OCI-LY1 (cell line): ENCODE data around the gene TRIM72.

Experiments
- H2AFZ ChIP-seq: fragments of 200-600 bp; sonication (generic), shearing (Covaris generic); 2 replicates; pipeline ENCODE4 v1.6.0; 2014; ENCODE audit warnings: antibody characterized with exemption, mild to moderate bottlenecking, low read length
- H3F3A ChIP-seq: fragments of 200-600 bp; sonication (generic), shearing (Covaris generic); 2 replicates; pipeline ENCODE4 v1.6.0; 2014; ENCODE audit warnings: mild to moderate bottlenecking, antibody characterized with exemption, low read length, moderate library complexity; ENCODE audit not compliant: insufficient read depth
- H3K27ac ChIP-seq: fragments of 200-600 bp; sonication (generic); 2 replicates; pipeline ENCODE4 v1.5.1; 2014; ENCODE audit warnings: low read length, mixed run types, mild to moderate bottlenecking, low read depth; ENCODE audit not compliant: poor library complexity, severe bottlenecking
- H3K27me3 ChIP-seq: fragments of 200-600 bp; sonication (generic); 2 replicates; pipeline ENCODE4 v1.6.0; 2014; ENCODE audit warnings: antibody characterized with exemption, mild to moderate bottlenecking, low read length, moderate library complexity; ENCODE audit not compliant: insufficient read depth
- H3K36me3 ChIP-seq: fragments of 200-600 bp; sonication (generic); 2 replicates; pipeline ENCODE4 v1.6.1; 2014; ENCODE audit warnings: mild to moderate bottlenecking, antibody characterized with exemption, low read length, moderate library complexity, mixed read lengths; ENCODE audit not compliant: insufficient read depth
- H3K4me1 ChIP-seq: fragments of 200-600 bp; sonication (generic); 2 replicates; pipeline ENCODE4 v1.5.1; 2014; ENCODE audit warnings: mild to moderate bottlenecking, low read length, moderate library complexity; ENCODE audit not compliant: insufficient read depth, severe bottlenecking
- H3K4me2 ChIP-seq: fragments of 200-600 bp; sonication (generic), shearing (Covaris generic); 2 replicates; pipeline ENCODE4 v1.6.1; 2014; ENCODE audit warnings: low read length
- H3K4me3 ChIP-seq: fragments of 200-600 bp; sonication (generic); 2 replicates; pipeline ENCODE4 v1.5.1; 2014; ENCODE audit warnings: low read length, low read depth, mild to moderate bottlenecking, mixed read lengths; ENCODE audit not compliant: poor library complexity, severe bottlenecking
- H3K79me2 ChIP-seq: fragments of 200-600 bp; shearing (Covaris generic); 2 replicates; pipeline ENCODE4 v1.6.1; 2016; ENCODE audit warnings: mixed run types, low read length, mixed read lengths; ENCODE audit not compliant: insufficient read depth
- H3K9ac ChIP-seq: fragments of 200-600 bp; sonication (generic), shearing (Covaris generic); 2 replicates; pipeline ENCODE4 v1.6.1; 2014; ENCODE audit warnings: mild to moderate bottlenecking, low read length, mixed read lengths
- H3K9me2 ChIP-seq: fragments of 200-600 bp; sonication (generic), shearing (Covaris generic); 2 replicates; pipeline ENCODE4 v1.6.1; 2014; ENCODE audit warnings: low read depth, mild to moderate bottlenecking, low read length, mixed read lengths
- H3K9me3 ChIP-seq: fragments of 200-600 bp; shearing (Covaris generic); 2 replicates; pipeline ENCODE4 v1.6.1; 2014; ENCODE audit warnings: low read length, mixed read lengths
- H4K20me1 ChIP-seq: fragments of 200-600 bp; sonication (generic), shearing (Covaris generic); 2 replicates; pipeline ENCODE4 v1.6.0; 2016; ENCODE audit warnings: mild to moderate bottlenecking, low read length; ENCODE audit not compliant: insufficient read depth
- CTCF ChIP-seq: fragments of 200-600 bp; sonication (generic), shearing (Covaris generic); IDR thresholded peaks from 2 replicates; pipeline ENCODE4 v1.5.1; 2017; ENCODE audit warnings: mild to moderate bottlenecking, antibody characterized with exemption, low read length, moderate library complexity, mixed read lengths
- EZH2 ChIP-seq: fragments of 200-600 bp; sonication (generic), shearing (Covaris generic); IDR thresholded peaks from 2 replicates; pipeline ENCODE4 v1.8.0; 2017; ENCODE audit warnings: borderline replicate concordance, mixed run types, mild to moderate bottlenecking, antibody characterized with exemption, low read length, moderate library complexity, mixed read lengths

The TRIM72 gene

GRCh38 chr16:31191697-31192428, 22.1 kb upstream of the TRIM72 start:
- Histone ChIP-seq H3K4me2 (no peak overlapping the region), H3F3A (peaks cover 12% of the 10 kb centered on the region), H3K27ac (no peak overlapping the region), H3K36me3 (peaks cover 96% of the 10 kb centered on the region), H3K4me3 (no peak overlapping the region), H3K9me2 (no peaks in the 10 kb centered on the region), H3K9me3 (no peaks in the 10 kb centered on the region), H3K4me1 (no peaks in the 10 kb centered on the region), H3K27me3 (no peaks in the 10 kb centered on the region), H3K9ac (no peak overlapping the region), H3K79me2 (no peaks in the 10 kb centered on the region), H2AFZ (no peak overlapping the region), H4K20me1 (peaks cover 2% of the 10 kb centered on the region; the same call in 1 of the 2 replicates)
- TF ChIP-seq CTCF: no peak
- no peak for TF ChIP-seq EZH2

- Histone ChIP-seq H3K36me3 (peaks cover 90% of the 10 kb centered on the region), H3K9me2 (no peaks in the 10 kb centered on the region), H3K9ac (no peak overlapping the region), H3K27ac (no peak overlapping the region), H3K27me3 (no peaks in the 10 kb centered on the region), H3K4me2 (no peak overlapping the region), H4K20me1 (peaks cover 2% of the 10 kb centered on the region; the same call in 1 of the 2 replicates), H2AFZ (no peak overlapping the region), H3K4me1 (no peaks in the 10 kb centered on the region), H3K4me3 (no peak overlapping the region), H3F3A (peaks cover 12% of the 10 kb centered on the region), H3K9me3 (no peaks in the 10 kb centered on the region), H3K79me2 (no peaks in the 10 kb centered on the region)
- TF ChIP-seq EZH2: no peak
- no peak for TF ChIP-seq CTCF
These were observed 20.9 kb upstream of the TRIM72 start for GRCh38 chr16:31192856-31193642.

- H4K20me1 ChIP-seq: peaks cover 2% of the 10 kb centered on the region; the same call in 1 of the 2 replicates
- no peak for TF ChIP-seq EZH2
- TF ChIP-seq CTCF: no peak
These were observed 20.0 kb upstream of the TRIM72 start for GRCh38 chr16:31193874-31194273.

More at GRCh38 chr16:31193874-31194273, 20.0 kb upstream of the TRIM72 start:
- H3K4me1 ChIP-seq: no peaks in the 10 kb centered on the region
- H2AFZ ChIP-seq: no peak overlapping the region
- H3K9ac ChIP-seq: no peak overlapping the region
- H3K79me2 ChIP-seq: no peaks in the 10 kb centered on the region
- no peaks in the 10 kb centered on the region for H3K9me2 ChIP-seq
- H3K36me3 ChIP-seq: peaks cover 85% of the 10 kb centered on the region
- H3K4me3 ChIP-seq: no peak overlapping the region
- H3K9me3 ChIP-seq: no peaks in the 10 kb centered on the region
- H3K27me3 ChIP-seq: no peaks in the 10 kb centered on the region
- H3K27ac ChIP-seq: no peak overlapping the region
- H3K4me2 ChIP-seq: no peak overlapping the region
- peaks cover 12% of the 10 kb centered on the region for H3F3A ChIP-seq
